Epithelial cell of proximal tubule (primary cell): Measurements from ENCODE around the gene HEPHL1. TPM values are rescaled to one million over a fixed set of nuclear protein-coding genes. Genes with fewer than 3 reads are reported as not detected.
A peak's percentile ranks its signal among the peaks of the same experiment; 100 is the strongest.

Experiments
- DNase-seq: peaks from one replicate; pipeline ENCODE4 v3.0.0-alpha.2; 2011; ENCODE audit warnings: low read depth
- H3K4me3 ChIP-seq: 2 replicates; pipeline ENCODE4 v1.5.1; 2011; ENCODE audit warnings: low read depth, mild to moderate bottlenecking, low read length
- total RNA-seq: library from RNA; depleted of rRNA; stranded (reverse); fragments of >200 nt; gene quantifications from 2 replicates; pipeline ENCODE4 v1.2.3, GENCODE V29; 2015
- TF ChIP-seq, protein P1 (sequence below): conservative IDR thresholded peaks from 2 replicates; pipeline ENCODE4 v1.5.1; 2012; ENCODE audit warnings: low read depth, mild to moderate bottlenecking, low read length

The HEPHL1 gene
- total RNA-seq, 1 donor from 2014 or later, result not detected

DNA sequence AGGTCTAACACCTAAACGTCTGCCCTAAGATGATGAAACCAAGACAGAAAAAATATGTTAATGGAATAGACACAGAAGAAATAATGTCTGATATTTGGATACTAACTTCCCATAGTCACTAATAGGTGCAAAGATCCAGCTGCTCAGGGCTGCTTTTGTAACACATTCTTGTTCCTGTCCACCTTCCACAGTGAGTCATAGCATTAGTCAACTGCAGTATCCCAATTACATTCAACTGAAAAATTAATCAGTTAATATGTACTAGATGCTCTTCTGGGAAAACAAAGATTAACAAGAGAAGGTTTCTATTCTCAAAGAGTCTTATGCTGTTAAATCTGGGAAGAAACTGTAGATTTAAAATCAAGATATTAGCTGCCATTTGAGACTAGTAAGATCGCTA is 47.6 kb downstream of the HEPHL1 start:
- TF ChIP-seq, protein P1, sequence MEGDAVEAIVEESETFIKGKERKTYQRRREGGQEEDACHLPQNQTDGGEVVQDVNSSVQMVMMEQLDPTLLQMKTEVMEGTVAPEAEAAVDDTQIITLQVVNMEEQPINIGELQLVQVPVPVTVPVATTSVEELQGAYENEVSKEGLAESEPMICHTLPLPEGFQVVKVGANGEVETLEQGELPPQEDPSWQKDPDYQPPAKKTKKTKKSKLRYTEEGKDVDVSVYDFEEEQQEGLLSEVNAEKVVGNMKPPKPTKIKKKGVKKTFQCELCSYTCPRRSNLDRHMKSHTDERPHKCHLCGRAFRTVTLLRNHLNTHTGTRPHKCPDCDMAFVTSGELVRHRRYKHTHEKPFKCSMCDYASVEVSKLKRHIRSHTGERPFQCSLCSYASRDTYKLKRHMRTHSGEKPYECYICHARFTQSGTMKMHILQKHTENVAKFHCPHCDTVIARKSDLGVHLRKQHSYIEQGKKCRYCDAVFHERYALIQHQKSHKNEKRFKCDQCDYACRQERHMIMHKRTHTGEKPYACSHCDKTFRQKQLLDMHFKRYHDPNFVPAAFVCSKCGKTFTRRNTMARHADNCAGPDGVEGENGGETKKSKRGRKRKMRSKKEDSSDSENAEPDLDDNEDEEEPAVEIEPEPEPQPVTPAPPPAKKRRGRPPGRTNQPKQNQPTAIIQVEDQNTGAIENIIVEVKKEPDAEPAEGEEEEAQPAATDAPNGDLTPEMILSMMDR, result no peak
- H3K4me3 ChIP-seq, result no peak overlapping the region
- DNase-seq, result peak; percentile 70

DNA sequence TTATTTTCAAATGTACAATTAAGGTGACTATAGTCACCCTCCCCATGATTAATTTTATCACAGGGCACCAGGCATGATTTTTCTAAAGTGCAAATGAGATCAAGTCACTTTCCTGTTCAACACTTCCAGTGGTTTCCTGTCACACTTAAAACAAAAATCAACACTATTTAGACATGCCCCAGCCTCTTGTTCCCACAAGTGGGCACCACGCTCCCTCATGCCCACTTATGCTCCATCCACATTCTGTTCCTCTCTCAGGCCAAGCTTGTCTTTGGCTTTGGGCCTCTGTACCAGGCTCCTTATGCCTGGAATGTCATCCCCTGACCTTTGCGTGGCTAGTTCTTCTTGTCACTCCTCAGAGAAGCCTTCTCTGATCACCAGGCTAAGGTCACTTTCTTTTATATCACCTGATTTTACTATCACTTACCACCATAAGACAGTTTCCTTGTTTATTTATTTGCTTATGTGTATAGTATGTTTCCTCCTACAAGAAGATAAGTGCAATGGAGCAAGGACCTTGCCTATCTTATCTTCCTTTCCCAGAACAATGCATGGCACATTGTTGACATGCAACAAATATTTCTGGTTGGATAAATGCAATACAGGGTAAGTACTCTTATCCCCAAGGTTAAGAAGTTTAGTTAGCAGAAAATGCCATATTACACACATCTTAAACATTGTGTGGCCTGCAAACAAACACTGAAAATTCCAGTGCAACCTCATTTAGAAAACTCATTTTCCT is 56.6 kb downstream of the HEPHL1 start:
- no peak overlapping the region for H3K4me3 ChIP-seq
- TF ChIP-seq, protein P1, result no peak
- no peak for DNase-seq

DNA sequence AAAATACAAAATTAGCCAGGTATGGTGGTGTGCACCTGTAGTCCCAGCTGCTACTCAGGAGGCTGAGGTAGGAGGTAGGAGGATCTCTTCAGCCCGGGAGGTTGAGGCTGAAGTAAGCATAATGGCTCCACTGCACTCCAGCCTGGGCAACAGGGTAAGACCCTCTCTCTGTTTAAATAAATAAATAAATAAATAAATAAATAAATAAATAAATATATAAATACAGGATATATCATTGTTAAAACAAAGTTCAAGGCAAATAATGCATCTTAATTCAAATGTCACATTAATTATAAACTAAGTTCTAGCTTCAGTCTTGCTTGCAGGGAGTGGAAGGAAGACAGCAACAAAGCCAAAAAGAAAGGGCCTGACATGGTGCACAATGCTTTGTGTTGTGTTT is 63.0 kb downstream of the HEPHL1 start:
- TF ChIP-seq, protein P1, result no peak
- no peak overlapping the region for H3K4me3 ChIP-seq
- no peak for DNase-seq

DNA sequence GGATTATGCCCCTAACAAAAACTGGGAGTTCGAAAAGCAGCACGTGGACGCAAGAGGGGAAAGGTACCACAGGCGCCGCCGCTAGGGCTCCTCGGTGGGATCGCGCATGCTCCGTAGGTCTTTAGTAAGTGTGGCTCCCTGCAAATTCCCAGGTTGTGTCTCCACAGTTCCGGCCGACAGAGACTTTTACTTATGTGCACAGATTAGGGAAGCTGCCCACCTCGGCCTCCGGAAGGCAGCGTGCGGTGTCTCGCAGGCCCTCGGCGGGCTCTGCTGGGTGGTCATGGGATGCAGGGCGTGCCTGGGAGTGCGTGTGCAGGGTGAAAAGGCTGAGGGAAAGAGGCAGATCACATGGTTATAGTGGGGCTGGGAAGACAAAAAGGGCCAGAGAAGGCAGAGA is 67.8 kb downstream of the HEPHL1 start:
- TF ChIP-seq, protein P1, result no peak
- no peak overlapping the region for H3K4me3 ChIP-seq
- DNase-seq, result no peak

DNA sequence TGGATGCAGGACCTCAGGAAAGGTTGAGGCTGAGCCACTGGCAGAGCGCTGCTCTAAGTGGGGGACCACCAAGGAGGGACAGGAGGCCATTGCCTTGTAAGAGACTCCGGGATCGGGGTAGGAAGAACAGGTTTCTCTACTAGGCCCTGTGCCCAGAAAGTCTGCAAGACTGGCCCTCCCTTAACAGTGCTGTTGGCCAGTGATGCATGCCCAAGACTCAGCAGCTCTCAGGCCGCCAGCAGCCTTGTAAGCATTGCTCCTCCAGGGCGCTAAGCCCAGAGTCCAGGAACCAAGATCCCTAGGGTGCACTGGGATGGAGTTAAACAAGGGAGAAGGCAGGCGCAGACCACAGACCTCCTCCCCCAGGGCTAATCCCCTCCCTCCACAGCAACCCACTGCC is 68.2 kb downstream of the HEPHL1 start:
- no peak for DNase-seq
- TF ChIP-seq, protein P1, result no peak

DNA sequence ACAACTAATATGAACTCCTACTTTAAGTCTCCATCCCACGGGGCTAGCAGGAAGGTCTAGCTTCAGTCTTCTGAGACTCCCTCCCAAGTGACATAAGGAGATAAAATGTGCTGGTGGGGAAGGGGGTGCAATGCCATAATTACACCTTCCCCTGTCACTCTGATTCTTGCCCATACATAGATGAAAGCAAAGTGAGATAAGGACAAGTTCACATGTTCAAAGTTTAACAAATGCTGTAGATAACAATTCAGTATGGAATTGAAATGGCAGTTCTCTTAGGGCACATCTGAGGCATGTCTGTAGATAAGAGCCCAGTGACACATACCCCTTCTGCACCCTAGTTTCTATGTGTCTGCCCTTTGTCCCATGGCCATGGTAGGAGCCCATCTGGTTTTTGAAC is 69.2 kb downstream of the HEPHL1 start:
- TF ChIP-seq, protein P1, result no peak
- no peak for DNase-seq
- H3K4me3 ChIP-seq, result no peak overlapping the region

More for the DNA sequence above, 68.2 kb downstream of the HEPHL1 start:
- no peak overlapping the region for H3K4me3 ChIP-seq

DNA sequence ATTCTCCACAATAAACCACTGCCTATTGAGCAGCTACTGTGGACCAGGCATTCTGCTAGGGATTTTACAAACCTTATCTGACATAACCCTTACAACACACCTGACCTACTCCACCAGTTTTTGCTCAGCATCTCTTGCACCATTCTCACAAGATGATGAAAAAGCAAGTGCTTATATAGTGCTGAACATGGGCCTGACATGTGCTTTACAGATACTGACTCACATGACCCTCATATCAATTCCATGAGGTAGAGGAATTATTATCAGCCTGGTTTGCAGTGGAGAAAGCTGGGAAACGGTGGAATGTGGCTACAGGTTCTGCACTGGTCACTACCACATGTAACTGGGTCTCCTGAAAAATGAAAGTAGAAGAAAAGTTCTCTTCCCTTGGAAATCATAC is 69.9 kb downstream of the HEPHL1 start:
- no peak overlapping the region for H3K4me3 ChIP-seq
- DNase-seq, result no peak
- TF ChIP-seq, protein P1, result no peak
